ENCODE results near the gene TRAPPC2L.
A peak's percentile ranks its signal among the peaks of the same experiment; 100 is the strongest.
"Not testable (repeated sequence)": the region's sequence is repeated elsewhere in the genome, so short reads cannot be mapped to it uniquely, and the experiment has no call there.

TRAPPC2L gene

DNA sequence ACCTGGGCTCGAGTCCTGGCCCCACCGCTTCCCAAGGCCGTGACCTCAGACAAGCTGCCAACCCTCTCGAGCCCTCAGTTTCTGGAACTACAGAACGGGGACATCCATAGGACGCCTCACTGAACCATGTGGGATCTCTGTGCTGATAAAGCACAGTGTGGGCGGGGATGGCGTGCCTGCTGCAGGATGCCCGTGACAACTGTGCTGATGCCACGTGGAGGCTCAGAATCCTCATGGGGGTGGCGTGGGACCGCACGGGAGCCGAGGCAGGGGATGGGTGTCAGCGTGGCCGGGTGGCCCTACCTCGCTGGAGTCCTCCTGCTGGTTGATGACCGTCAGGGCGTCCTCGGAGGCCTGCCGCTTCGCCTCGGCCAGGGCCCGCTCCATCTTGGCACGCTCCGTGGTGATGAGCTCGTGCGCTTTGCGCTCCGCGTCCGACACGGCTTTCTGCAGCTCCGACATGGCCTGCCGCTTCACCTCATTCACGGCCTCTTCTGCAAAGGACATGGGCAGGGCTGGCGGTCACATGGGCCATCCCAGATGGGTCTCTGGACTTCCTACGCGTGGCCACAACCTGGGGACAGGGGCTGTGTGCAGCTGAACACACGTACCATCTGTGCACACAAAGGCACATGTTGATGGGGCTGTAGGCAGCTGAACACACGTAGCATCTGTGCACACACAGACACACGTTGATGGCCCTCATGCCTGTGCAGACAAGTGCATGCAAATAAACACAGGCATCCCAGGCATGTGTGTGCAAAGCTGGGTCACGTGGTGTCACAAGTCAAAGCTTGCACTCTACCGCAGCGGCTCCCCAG, 22.2 kb downstream of the TRAPPC2L start:
- no peak for DNase-seq

DNA sequence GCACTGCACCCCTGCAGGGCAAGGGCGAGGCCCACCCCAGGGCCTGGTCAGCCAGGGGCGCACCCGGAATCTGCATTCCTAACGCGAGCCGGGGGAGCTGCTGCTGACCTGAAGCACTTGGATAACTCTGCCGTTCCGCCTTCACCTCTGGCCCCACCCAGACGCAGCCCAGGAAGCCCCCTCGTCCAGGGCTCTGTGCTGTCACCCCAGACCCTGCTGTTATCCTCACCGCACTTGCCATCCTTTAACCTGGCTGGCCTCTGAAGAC, 22.8 kb downstream of the TRAPPC2L start:
- DNase-seq, result no peak

DNA sequence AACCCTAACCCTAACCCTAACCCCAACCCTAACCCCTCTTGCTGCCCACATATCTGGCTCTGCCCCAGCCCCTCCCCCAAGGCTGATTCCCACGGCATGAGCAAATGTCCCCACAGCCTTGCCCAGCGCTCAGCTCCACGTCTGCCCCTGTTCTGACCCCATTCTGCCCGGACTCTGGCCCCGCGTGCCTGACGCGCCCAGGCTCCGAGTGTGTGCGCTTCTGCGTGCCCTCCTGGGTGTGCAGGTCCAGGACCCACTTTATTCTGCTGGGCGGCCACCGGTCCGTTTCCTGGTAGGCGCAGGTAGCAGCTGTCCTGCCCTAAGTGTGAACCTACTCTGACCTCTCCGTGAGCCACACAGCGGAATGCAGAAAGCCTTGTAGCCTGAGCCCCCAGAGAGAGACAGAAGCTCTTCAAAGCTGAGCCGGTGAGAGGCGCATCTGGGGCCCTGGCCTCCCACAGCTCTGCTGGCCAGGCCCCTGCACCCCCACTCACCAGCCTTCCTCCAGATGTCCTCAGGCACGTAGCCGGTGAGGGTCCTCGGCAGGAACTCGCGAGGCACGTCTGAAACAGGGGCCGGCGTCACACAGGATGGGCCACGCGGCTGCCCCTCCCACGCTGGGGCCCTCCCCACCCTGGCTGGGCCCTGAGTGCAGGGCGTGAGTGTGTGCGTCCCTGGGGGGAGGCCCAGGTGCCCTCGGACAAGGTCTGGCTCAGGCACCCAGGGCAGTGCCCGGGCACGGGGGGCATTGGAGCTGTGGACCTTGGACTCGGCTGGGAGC, 23.5 kb downstream of the TRAPPC2L start:
- DNase-seq, result no peak

DNA sequence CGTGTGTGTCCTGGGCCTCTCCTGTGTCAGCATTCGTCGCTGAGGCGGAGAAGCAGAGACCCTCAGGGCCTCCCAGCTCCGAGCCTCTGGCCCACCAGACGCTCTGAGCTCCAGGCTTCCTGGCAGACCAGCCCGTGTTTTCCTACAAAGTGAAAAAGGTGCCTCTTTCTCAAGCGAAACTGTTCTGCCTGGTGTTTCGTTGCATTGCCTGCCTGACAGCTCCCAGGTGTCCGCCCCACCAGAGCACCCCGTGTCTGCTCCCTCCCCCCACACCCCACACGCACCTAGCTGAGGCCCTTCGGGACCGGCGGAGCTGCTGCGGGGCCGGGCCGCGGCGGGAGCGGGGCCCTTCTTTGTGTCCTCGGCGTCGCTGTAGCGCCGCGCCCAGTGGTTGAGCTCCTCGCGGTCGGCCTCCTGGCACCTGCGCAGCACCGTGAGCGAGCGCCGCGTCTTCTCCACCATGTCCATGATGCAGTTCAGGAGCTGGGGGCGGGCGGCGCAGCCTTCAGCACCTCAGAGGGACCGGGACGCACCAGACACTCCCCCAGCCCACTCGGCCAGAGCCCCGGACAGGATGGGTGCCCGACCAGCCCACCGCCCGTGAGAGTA, 24.2 kb downstream of the TRAPPC2L start:
- no peak for DNase-seq

DNA sequence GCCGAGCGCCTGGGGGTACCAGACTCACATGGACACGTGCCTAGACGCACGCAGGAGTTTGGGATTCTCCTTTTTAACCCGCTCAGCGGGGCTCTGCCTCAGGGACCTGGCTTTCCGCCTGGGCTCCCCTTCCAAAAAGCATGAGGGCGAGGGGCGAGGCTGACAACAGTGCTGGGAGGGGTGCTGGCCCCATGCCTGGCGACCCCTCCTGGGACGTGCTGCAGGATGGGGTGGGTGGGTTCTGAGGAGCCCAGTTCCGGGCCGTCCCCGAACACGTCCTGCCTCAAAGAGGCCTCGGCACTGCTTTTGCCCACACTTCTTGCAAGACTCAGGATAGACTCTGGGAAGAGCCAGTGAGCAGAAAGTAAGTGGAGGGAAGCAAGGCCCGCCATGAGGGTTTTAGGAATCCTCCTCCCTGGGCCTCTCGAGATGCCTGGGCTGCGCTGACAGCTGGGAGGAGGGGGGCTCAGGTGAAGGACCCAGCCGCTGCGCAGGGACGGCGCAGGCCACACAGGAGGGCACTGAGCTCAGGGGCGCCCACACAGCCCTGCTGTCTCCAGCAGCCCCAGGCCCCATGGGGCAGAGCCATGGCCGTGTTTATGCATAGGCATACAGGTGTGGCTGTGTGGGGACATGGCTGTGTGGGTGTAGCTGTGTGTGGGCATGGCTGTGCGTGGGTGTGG, 24.9 kb downstream of the TRAPPC2L start:
- DNase-seq, result no peak

DNA sequence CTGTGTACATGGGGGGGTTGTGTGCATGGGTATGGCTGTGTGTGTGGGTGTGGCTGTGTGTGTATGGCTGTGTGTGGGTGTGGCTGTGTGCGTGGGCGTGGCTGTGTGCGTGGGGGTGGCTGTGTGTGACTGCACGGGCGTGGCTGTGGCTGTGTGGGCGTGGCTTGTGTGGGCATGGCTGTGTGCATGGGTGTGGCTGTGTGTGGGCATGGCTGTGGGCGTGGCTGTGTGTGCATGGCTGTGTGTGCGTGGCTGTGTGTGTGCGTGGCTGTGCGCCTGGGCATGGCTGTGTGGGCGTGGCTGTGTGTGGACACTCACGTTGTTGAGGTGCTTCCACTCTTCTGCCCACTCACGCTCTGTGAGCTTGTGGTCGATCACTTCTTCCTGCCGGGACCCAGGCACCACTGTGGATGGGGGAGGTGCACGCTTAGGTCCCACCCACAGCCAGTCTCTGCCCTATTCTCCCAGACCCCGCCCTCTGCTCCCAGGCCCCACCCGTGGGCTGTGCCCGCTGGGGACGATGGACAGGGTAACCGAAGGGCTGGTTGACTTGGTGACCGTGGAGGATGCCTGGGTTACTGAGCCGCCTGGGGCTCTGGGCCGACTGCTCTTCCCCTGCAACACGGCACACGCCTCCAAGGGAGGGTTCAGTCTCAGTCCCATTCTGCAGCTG, 25.6 kb downstream of the TRAPPC2L start:
- peak; percentile 26 for DNase-seq

DNA sequence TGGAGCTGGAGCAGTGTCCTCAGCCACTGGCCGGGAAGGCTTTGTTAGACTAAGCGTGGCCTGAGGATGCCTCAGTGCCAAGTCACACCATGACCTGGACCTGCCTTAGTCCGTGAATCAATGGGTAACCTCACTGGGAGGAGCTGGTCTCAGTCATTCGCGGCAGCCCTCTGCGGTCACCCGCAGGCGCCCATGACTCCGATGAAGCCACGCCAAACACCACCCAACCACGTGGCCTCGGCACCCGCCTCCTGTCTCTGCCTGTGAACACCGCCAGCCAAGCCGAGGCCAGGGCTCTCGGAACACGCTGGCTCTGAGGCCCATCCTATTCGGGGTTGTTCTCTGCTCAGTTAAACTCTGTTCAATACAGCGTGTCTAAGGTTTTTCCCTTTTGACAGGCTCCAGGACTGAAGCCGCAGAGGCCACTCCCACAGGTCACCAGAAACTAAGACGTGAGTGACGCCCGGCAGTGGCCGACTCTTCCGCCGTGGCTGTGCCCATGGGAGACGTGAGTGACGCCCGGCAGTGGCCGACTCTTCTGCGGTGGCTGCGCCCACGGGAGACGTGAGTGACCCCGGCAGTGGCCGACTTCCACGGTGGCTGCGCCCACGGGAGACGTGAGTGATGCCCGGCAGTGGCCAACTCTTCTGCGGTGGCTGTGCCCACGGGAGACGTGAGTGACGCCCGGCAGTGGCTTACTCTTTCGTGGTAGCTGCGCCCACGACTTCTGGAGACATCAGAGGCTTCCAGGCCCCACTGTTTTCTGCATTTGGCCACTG, 26.4 kb downstream of the TRAPPC2L start:
- DNase-seq, result no peak

DNA sequence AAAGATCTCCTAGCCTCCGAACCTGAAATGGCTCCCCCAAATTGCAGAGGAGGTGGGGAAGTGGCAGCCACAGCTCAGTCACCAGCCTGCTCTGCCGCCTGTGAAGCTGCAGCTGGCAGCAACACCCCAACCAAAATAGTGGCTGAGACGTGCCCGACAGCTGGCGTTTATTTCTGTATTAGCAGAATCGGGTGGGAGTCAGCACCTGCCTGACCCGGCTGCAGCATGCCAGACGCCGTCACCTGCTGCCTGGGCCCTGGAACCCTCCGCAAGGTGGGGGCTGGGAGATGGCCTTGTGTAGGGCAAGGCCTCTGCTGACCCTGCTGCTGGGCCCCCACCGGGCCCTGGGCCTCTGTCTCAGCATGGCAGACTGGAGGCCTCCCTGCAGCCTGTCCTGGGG, 27.0 kb downstream of the TRAPPC2L start:
- no peak for DNase-seq

DNA sequence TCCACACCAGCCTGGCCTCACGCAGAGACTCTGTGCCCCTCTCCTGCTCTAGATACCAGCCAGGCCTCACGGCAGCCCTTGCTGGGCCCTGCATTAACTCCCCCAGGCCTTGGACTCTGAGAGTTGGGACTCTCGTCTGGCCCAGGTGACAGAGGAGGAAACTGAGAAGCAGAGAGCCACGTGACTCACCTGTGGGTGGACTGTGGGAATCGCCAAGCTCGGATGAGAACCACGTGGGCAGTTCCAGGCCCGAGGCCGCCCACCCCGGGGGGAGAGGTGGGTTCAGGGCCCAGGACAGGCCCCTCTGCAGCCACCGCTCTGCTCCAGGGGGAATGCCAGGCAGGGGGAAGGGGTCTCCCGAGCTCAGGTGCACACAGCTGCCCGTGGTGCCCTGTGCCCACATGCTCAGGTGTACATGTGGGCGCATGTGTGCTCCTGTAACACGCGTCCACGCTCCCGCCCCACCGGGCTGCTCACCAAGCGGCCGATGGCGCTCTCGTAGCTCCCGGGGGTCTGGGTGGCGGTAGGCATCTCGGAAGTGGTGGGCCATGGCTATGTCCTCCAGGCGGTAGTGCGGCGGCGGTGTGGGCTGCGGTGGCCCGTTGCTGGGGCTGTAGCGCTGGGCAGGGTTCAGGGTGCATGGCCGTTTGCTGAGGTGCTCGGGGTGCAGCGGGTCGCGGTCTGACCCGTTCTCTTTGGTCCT, 27.8 kb downstream of the TRAPPC2L start:
- no peak for DNase-seq

DNA sequence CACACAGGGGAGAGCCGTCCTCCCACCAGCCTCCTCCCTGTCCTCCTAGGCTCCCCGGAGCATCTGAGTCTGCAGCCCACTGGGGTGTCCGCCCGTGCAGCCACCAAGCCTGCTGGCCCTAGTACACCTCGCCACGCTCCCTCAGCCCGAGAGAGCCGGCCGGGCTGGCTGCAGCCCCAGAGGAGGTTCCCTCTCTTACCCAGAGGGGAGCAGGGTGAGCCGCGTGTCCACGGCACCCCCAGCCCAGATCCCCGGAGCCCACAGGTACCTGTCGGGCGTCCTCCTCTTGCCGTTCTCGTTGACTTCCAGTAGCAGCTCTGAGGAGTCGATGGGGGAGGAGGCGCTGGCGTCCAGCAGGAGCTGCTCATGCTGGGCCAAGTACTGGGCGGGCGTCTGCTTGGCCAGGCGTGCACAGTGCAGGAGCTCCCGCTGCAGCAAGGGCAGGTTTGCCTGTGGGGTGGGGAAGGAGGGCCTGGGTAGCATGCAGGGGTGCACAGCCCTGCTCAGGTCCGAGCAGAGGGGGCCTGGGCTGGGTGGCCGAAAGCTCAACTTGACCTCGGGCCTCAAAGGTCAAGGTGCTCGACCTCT, 28.9 kb downstream of the TRAPPC2L start:
- no peak for DNase-seq

DNA sequence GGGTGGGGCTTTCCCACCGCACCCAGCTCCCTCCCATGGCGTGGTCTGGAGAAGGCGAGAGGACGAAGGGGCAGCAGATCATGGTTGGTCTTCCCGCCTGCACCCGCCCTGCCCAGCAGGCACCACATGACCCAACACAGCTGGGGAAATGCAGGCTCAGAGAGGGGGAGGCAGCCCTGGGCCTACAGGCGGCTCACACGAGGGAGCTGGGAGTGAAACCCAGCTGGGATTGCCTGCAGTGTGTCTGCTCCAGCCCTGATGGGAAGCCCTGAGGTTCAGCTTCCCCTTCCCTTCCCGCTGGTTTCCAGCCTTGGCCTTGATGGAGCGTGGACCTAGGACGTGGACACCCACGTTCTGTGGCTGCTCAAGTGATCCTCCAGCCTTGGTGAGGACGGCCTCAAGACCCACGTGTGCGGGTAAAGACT, 29.5 kb downstream of the TRAPPC2L start:
- no peak for DNase-seq

DNA sequence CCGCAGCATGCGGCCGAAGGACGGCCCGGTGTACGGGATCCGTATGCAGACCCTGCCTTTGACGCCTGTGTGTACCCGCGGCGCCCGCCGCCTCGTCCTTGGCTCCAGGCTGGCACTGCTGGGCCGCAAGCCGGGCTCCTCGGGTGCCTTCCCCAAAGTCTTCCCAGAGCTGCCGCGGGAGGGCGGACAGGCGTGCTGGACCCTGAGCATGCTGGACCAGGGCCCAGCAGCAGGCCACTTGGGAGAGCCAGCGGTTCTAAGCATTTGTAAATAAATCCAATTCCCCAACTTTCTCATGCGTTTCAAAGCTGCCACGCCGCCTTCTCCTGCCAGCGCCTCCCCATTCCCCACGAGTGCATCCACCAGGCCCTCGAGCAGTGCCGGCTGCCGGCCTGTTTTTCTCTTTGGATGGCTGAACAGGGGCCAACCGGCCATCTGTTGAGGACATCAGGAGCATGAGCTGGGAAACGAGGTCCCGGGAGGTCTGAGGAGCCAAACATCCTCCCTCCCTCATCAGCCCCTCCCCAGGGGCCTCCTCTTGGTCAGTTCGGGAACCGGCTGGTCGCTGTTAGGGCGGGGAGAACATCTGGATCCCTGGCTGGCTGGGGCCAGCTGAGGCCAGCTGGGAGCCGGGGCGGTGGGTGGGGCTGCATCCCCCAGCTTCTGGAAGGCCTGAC, 30.1 kb downstream of the TRAPPC2L start:
- no peak for DNase-seq

DNA sequence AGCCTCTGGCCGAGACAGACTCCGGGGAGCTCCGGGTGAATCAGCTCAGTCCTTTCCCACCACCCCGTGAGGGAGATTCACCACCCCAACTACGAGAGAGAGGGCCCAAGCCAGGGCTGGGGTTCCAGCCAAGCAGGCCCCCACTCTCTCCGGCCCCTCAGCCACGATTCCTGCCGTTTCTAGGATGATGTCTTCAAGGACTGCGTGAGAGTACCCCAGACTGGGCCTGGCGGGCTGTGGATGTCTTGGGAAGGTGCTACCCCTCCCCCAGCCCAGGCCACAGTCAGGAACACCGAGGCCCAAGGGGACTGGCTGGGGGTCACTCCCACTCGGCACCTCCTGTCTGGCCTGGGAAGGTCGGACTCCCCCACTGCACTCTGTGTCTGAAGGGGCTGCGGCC, 31.1 kb downstream of the TRAPPC2L start:
- DNase-seq, result no peak

DNA sequence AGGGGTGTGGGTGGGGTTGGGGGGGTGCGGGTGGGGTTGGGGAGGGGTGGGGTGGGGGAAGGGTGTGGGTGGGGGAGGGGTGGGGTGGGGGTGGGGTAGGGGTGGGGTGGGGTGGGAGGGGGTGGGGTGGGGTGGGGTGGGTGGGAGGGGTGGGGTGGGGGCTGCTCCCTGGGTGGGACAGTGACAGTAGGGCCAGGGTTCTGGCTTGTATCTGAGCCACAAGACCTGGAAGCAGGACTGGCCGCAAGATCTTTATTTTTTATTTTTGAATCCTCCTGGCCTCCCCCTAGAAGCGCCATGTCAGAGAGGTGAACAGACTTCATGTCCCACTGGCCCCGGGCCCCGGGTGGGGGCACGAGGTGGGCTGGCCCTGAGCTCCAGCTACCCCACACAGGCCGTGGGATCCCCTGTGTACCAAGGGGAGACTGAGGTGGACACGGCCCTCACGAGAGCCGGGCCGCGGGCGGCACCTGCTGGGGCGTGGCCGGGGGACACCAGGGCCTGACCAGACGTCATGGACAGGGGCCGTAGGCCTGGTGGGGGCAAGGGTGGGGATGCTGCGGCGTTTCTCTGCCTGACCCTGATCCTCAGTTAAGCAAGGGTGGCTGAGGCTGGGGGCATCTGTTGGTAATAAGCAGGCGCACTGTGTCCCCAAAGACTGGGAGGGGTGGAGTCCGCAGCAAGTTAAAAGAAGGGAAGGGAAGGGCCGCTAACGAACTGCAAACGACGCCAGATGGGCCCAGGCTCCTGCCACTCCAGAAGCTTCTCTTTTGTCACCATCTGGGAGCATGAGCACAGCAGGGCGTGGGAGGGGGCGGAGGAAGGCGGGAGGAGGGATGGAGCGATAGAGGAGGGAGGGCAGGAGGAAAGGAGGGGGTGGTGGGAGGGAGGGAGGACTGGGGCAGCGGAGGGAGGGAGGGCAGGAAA, 31.8 kb downstream of the TRAPPC2L start:
- no peak for DNase-seq

DNA sequence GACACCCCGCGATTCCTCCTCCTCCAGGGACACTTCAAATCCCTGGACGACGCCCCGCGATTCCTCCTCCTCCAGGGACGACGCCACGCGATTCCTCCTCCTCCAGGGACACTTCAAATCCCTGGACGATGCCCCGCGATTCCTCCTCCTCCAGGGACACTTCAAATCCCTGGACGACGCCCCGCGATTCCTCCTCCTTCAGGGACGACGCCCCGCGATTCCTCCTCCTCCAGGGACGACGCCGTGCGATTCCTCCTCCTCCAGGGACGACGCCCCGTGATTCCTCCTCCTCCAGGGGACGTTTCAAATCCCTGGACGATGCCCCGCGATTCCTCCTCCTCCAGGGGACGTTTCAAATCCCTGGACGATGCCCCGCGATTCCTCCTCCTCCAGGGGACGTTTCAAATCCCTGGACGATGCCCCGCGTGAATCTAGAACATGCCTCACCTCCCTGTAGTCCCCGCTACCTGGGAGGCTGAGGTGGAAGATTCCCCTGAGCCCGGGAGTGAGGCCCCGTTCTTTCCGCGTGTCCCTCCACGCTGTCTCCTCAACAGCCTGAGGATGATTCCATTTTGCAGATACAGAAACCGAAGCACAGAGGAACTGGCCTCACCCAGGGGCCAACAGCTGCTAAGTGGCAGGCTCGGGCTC, 32.9 kb downstream of the TRAPPC2L start:
- DNase-seq, result not testable (repeated sequence)

DNA sequence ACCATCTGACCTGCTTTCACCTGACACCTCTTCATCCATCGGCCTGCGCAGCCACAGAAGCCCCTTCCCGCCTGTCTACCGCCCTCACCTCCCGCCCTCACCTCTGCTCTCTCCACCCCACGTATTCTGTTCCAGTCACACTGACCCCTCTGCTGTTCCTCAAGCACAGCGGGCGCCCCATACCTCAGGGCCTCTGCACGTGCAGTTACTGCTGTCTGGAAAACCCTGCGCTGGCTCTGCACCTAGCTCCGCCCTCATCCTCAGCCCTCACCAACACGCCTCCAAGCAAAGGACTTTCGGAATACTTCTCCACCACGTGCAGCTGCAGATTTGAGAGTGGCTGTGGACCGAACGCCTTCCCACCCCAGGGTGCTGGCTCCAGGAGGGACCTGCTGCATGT, 34.2 kb downstream of the TRAPPC2L start:
- DNase-seq, result no peak

DNA sequence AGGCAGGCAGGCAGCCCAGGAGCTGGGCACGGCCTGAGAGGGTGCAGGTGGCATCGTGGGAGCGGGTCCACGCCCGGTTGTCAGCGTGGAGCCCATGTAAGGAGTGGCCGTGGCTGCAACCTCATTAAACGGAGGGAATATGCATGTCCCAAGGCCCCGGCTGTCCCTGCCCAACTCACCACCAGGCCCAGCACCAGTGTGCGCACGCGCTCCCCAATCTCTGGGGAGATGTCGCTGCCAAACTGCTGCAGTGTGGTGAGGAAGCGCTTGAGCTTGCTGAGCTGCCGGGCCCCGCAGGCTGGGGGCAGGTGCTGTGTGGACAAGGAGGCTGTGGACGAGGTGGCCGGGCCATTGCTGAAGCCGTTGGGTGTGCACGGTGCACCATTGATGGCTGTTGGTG, 35.1 kb downstream of the TRAPPC2L start:
- no peak for DNase-seq

DNA sequence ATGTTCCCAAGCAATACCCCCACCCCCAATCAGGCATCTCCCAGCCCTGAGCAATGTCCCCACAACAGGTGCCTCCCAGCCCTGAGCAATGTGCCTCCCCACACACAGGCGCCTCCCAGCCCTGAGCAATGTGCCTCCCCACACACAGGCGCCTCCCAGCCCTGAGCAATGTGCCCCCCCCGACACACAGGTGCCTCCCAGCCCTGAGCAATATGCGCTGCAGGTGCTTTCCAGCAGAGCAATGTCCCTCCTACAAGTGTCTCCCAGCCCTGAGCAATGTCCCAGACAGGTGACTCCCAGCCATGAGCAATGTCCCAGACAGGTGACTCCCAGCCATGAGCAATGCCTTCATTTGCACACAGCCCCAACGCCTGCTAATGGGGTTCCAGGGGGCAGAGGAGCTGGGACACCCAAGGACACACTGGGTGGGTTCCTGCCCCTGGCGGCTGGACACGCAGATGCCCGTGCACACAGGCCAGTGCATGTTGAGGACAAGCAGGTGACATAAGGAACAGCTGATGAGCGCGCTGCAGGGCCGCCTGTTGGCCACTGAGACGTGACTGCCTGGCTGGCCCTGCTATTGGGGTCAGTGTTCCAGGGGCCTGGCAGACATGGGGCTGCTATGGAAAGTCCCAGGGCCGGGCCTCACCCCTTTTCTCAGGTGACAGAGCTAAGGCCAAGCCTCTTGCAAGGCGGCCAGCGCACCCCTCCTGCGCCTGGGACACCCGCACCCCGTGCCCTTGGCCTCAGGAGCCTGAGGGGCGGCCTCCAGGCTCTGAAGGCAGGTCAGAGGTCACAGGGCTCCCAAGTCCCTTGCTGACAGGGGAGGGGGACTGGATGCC, 36.4 kb downstream of the TRAPPC2L start:
- no peak for DNase-seq
